GM12891 (cell line): ENCODE results near the gene ATXN1.

Experiments
- POLR2AphosphoS5 ChIP-seq: IDR thresholded peaks from 2 replicates; pipeline ENCODE4 v1.6.1; 2011; ENCODE audit warnings: low read depth, low read length, control low read depth
- TAF1 ChIP-seq: IDR thresholded peaks from 2 replicates; pipeline ENCODE4 v1.6.1; 2011; ENCODE audit warnings: low read depth, low read length, control low read depth

GRCh38 chr6:16483315-16483875 lies 277.9 kb downstream of the ATXN1 start:
- TF ChIP-seq POLR2AphosphoS5 = no peak
- no peak for TF ChIP-seq TAF1
